Activated T-cell treated with anti-CD3 and anti-CD28 coated beads, Interleukin-2, amount 50 U/mL, for 4 hours (primary cell): ENCODE results near the gene CSF1. TPM values are rescaled to one million over a fixed set of nuclear protein-coding genes. Genes with fewer than 3 reads are reported as not detected.

ENCODE experiments used
- ATAC-seq, 2 donors: fragments of 200-7000 bp; cut with Tn5 transposase; one replicate each; pipeline ENCODE4 v1.10.0; 2021
- DNase-seq: peaks from one replicate; pipeline ENCODE4 v3.0.0-alpha.2; 2020
- H3K27me3 Mint-ChIP-seq: one replicate; pipeline ENCODE4 v1.8.0; 2021; ENCODE audit warnings: low read depth, mixed read lengths
- H3K36me3 Mint-ChIP-seq: one replicate; pipeline ENCODE4 v1.8.0; 2022; ENCODE audit warnings: mixed read lengths; ENCODE audit not compliant: insufficient read depth
- H3K4me1 Mint-ChIP-seq: one replicate; pipeline ENCODE4 v1.8.0; 2021; ENCODE audit warnings: low read depth, mixed read lengths
- H3K4me3 Mint-ChIP-seq: one replicate; pipeline ENCODE4 v1.8.0; 2021; ENCODE audit warnings: mild to moderate bottlenecking, moderate library complexity, mixed read lengths
- H3K9me3 Mint-ChIP-seq: one replicate; pipeline ENCODE4 v1.8.0; 2021; ENCODE audit warnings: mixed read lengths
- total RNA-seq, 3 donors: library from RNA; stranded (reverse); gene quantifications; one replicate each; pipeline ENCODE4 v1.2.1, GENCODE V29; 2021

CSF1 gene
- total RNA-seq, 3 donors from 2014 or later: 76.2 to 81.9 (median 77.8) TPM

GRCh38 chr1:109903376-109903930 lies 7.2 kb upstream of the CSF1 start:
- Mint-ChIP-seq H3K4me1 (peaks cover 36% of the 10 kb centered on the region), H3K27me3 (no peaks in the 10 kb centered on the region), H3K4me3 (no peak overlapping the region), H3K9me3 (no peaks in the 10 kb centered on the region), H3K36me3 (no peaks in the 10 kb centered on the region)
- no peak for ATAC-seq
- DNase-seq: no peak

- DNase-seq (no peak), ATAC-seq (no peak)
- Mint-ChIP-seq H3K4me3 (no peak overlapping the region), H3K9me3 (no peaks in the 10 kb centered on the region), H3K27me3 (no peaks in the 10 kb centered on the region), H3K36me3 (no peaks in the 10 kb centered on the region), H3K4me1 (peaks cover 37% of the 10 kb centered on the region)
Measured at GRCh38 chr1:109904105-109904817, 6.4 kb upstream of the CSF1 start.

- peak overlapping the region; percentile 55 for H3K4me3 Mint-ChIP-seq
- H3K36me3 Mint-ChIP-seq: no peaks in the 10 kb centered on the region
- peaks cover 46% of the 10 kb centered on the region for H3K4me1 Mint-ChIP-seq
- DNase-seq: no peak
- H3K9me3 Mint-ChIP-seq: no peaks in the 10 kb centered on the region
- no peaks in the 10 kb centered on the region for H3K27me3 Mint-ChIP-seq
- ATAC-seq: no peak
Measured at GRCh38 chr1:109905491-109905890, 5.2 kb upstream of the CSF1 start.

GRCh38 chr1:109906160-109906838 lies 4.3 kb upstream of the CSF1 start:
- Mint-ChIP-seq H3K9me3 (no peaks in the 10 kb centered on the region), H3K4me3 (peak overlapping the region; percentile 55), H3K36me3 (no peaks in the 10 kb centered on the region), H3K4me1 (peaks cover 46% of the 10 kb centered on the region), H3K27me3 (no peaks in the 10 kb centered on the region)
- ATAC-seq (peak; percentile 83 to 88), DNase-seq (peak; percentile 57)

- Mint-ChIP-seq H3K4me1 (peaks cover 48% of the 10 kb centered on the region), H3K27me3 (peaks cover 3% of the 10 kb centered on the region), H3K4me3 (no peak overlapping the region), H3K36me3 (no peaks in the 10 kb centered on the region), H3K9me3 (no peaks in the 10 kb centered on the region)
- DNase-seq (no peak), ATAC-seq (no peak)
Measured at GRCh38 chr1:109906839-109907180, 3.8 kb upstream of the CSF1 start.

GRCh38 chr1:109907190-109907774 lies 3.4 kb upstream of the CSF1 start:
- ATAC-seq (no peak), DNase-seq (no peak)
- no peak overlapping the region for H3K4me3 Mint-ChIP-seq
- H3K9me3 Mint-ChIP-seq: no peaks in the 10 kb centered on the region
- peaks cover 51% of the 10 kb centered on the region for H3K4me1 Mint-ChIP-seq
- peaks cover 2% of the 10 kb centered on the region for H3K36me3 Mint-ChIP-seq
- peaks cover 5% of the 10 kb centered on the region for H3K27me3 Mint-ChIP-seq

- Mint-ChIP-seq H3K4me3 (no peak overlapping the region), H3K27me3 (peaks cover 5% of the 10 kb centered on the region), H3K9me3 (no peaks in the 10 kb centered on the region), H3K36me3 (peaks cover 8% of the 10 kb centered on the region), H3K4me1 (peaks cover 65% of the 10 kb centered on the region)
- DNase-seq: no peak
- no peak for ATAC-seq
Measured at GRCh38 chr1:109908836-109909235, 1.8 kb upstream of the CSF1 start.

GRCh38 chr1:109909561-109909960 lies 1.1 kb upstream of the CSF1 start:
- Mint-ChIP-seq H3K27me3 (peaks cover 5% of the 10 kb centered on the region), H3K36me3 (peaks cover 12% of the 10 kb centered on the region), H3K4me3 (peak overlapping the region; percentile 89), H3K4me1 (peaks cover 69% of the 10 kb centered on the region), H3K9me3 (no peaks in the 10 kb centered on the region)
- ATAC-seq (no peak), DNase-seq (no peak)

- Mint-ChIP-seq H3K4me3 (peak overlapping the region; percentile 94), H3K27me3 (peaks cover 5% of the 10 kb centered on the region), H3K4me1 (peaks cover 60% of the 10 kb centered on the region), H3K36me3 (peaks cover 18% of the 10 kb centered on the region), H3K9me3 (no peaks in the 10 kb centered on the region)
- peak; percentile 32 to 45 for ATAC-seq
- DNase-seq: peak; percentile 24
Measured at GRCh38 chr1:109910963-109911798, 532 bp downstream of the CSF1 start.

GRCh38 chr1:109912214-109912861 lies 1.7 kb downstream of the CSF1 start:
- peaks cover 29% of the 10 kb centered on the region for H3K36me3 Mint-ChIP-seq
- peaks cover 52% of the 10 kb centered on the region for H3K4me1 Mint-ChIP-seq
- ATAC-seq: no peak

GRCh38 chr1:109912873-109913272 lies 2.2 kb downstream of the CSF1 start:
- H3K36me3 Mint-ChIP-seq: peaks cover 35% of the 10 kb centered on the region

More at GRCh38 chr1:109912214-109912861, 1.7 kb downstream of the CSF1 start:
- Mint-ChIP-seq H3K4me3 (peak overlapping the region; percentile 94), H3K9me3 (no peaks in the 10 kb centered on the region), H3K27me3 (peaks cover 5% of the 10 kb centered on the region)
- DNase-seq: no peak

GRCh38 chr1:109913360-109913879 lies 2.8 kb downstream of the CSF1 start:
- Mint-ChIP-seq H3K4me3 (peak overlapping the region; percentile 94), H3K4me1 (peaks cover 43% of the 10 kb centered on the region), H3K36me3 (peaks cover 40% of the 10 kb centered on the region), H3K27me3 (peaks cover 5% of the 10 kb centered on the region), H3K9me3 (no peaks in the 10 kb centered on the region)
- DNase-seq (no peak), ATAC-seq (no peak)

More at GRCh38 chr1:109912873-109913272, 2.2 kb downstream of the CSF1 start:
- Mint-ChIP-seq H3K27me3 (peaks cover 5% of the 10 kb centered on the region), H3K4me3 (peak overlapping the region; percentile 94), H3K9me3 (no peaks in the 10 kb centered on the region), H3K4me1 (peaks cover 46% of the 10 kb centered on the region)
- no peak for ATAC-seq
- no peak for DNase-seq

- H3K36me3 Mint-ChIP-seq: peaks cover 47% of the 10 kb centered on the region
- H3K4me3 Mint-ChIP-seq: no peak overlapping the region
- no peaks in the 10 kb centered on the region for H3K9me3 Mint-ChIP-seq
- H3K4me1 Mint-ChIP-seq: peaks cover 39% of the 10 kb centered on the region
- peaks cover 5% of the 10 kb centered on the region for H3K27me3 Mint-ChIP-seq
- ATAC-seq (no peak), DNase-seq (no peak)
Measured at GRCh38 chr1:109914587-109915240, 4.1 kb downstream of the CSF1 start.
